GM12892 (cell line): ENCODE measurements around the gene DNAJC3.

ENCODE experiments used
- POLR2A ChIP-seq: IDR thresholded peaks from 2 replicates; pipeline ENCODE4 v1.6.1; 2011; ENCODE audit warnings: low read depth, low read length, control low read depth
- POLR2AphosphoS5 ChIP-seq: IDR thresholded peaks from 2 replicates; pipeline ENCODE4 v1.6.1; 2011; ENCODE audit warnings: low read depth, low read length, control low read depth
- TAF1 ChIP-seq: IDR thresholded peaks from 2 replicates; pipeline ENCODE4 v1.6.1; 2011; ENCODE audit warnings: low read depth, mild to moderate bottlenecking, control low read depth, low read length, borderline replicate concordance

DNA sequence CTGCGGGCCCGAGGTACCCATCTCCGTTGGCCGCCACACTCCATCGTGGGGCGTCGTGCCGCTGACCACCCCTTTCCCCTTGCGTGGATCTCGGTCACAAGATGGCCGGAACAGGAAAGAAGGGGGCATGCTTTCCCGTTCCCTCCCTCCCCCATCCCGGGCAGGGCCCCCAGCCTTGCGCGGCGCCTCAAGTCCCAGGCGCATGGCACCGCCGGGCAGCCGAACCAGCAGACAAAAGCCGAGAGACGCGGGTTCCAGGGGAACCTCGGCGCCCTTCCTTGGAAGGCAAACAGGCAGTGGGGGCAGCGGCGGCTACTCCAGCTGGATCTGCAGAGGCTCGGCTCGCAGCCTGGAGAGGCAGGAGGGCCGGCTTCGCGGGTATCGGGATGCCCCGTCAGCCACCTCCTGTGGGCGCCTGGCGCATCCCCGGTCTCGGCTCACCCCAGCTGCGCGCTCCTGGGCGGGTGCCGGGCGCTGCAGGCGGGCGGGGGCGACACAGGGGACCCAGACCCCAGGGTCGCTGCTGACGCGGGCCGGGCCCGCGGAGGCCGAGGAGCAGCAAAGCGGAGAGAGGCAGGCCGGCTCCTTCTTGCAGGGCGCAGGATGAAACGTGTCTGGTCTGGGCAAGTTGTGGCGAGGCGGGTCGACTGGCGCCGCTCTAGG is 32.9 kb upstream of the DNAJC3 start:
- TF ChIP-seq POLR2AphosphoS5 (no peak), POLR2A (no peak), TAF1 (no peak)
